SK-N-SH (cell line): ENCODE measurements around the gene PCDHB1. TPM values are rescaled to one million over a fixed set of nuclear protein-coding genes. Genes with fewer than 3 reads are reported as not detected.

Experiments used
- CTCF ChIA-PET: fragments of 300-600, 350-600 bp; formaldehyde crosslinking; extraction: SDS; loops from one replicate; lab custom pipeline; 2021; lab: Yijun Ruan, JAX
- POLR2A ChIA-PET: fragments of 350-600 bp; sonication (Branson Sonifier 250); formaldehyde crosslinking; extraction: SDS; loops from one replicate; lab custom pipeline; 2020; ENCODE audit warnings: antibody characterized with exemption, inconsistent platforms; lab: Yijun Ruan, JAX
- DNase-seq: peaks from one replicate; pipeline ENCODE4 v3.0.0; 2012
- H2AFZ ChIP-seq: fragments of 200-600 bp; sonication (generic); 2 replicates; pipeline ENCODE4 v1.8.1; 2016; ENCODE audit warnings: antibody characterized with exemption, mild to moderate bottlenecking, low read depth
- H3F3A ChIP-seq: fragments of 200-600 bp; sonication (generic); replicated peaks from 2 replicates; pipeline ENCODE3; 2016; ENCODE audit warnings: antibody characterized with exemption, mild to moderate bottlenecking; ENCODE audit not compliant: insufficient read depth
- H3K27ac ChIP-seq, 2 experiments: fragments of 200-500 bp in 1 of 2; fragments of 200-600 bp in 1 of 2; sonication (Bioruptor generic) in 1 of 2; sonication (generic), shearing (Covaris generic) in 1 of 2; 2 replicates each; pipeline versions ENCODE4 v1.5.1 to v1.6.1; 2014 to 2016; ENCODE audit warnings: low read depth in 2 of 2, inconsistent platforms in 1 of 2, low read length in 1 of 2, mild to moderate bottlenecking in 1 of 2, mixed read lengths in 1 of 2
- H3K27me3 ChIP-seq: fragments of 200-600 bp; sonication (generic), shearing (Covaris generic); 2 replicates; pipeline ENCODE4 v1.6.1; 2016; ENCODE audit warnings: mixed run types; ENCODE audit not compliant: insufficient read depth
- H3K36me3 ChIP-seq, 2 experiments: fragments of 200-500 bp in 1 of 2; fragments of 200-600 bp in 1 of 2; sonication (Bioruptor generic) in 1 of 2; sonication (generic) in 1 of 2; replicated peaks in 1 of 2; 2 replicates each; pipeline versions ENCODE3 to v1.5.1; 2014 to 2016; ENCODE audit warnings: low read length in 1 of 2, mild to moderate bottlenecking in 1 of 2; ENCODE audit not compliant: insufficient read depth in 2 of 2, control insufficient read depth in 1 of 2
- H3K4me1 ChIP-seq, 2 experiments: fragments of 200-500 bp in 1 of 2; fragments of 200-600 bp in 1 of 2; sonication (Bioruptor generic) in 1 of 2; sonication (generic), shearing (Covaris generic) in 1 of 2; 2 replicates each; pipeline versions ENCODE4 v1.5.1 to v1.6.1; 2014 to 2016; ENCODE audit warnings: low read depth in 1 of 2, low read length in 1 of 2, mixed run types in 1 of 2; ENCODE audit not compliant: insufficient read depth in 2 of 2, control insufficient read depth in 1 of 2
- H3K4me2 ChIP-seq: fragments of 200-600 bp; sonication (generic), shearing (Covaris generic); 2 replicates; pipeline ENCODE4 v1.6.1; 2017; ENCODE audit warnings: mixed run types
- H3K4me3 ChIP-seq, 2 experiments: fragments of 200-500 bp in 1 of 2; fragments of 200-600 bp in 1 of 2; sonication (Bioruptor generic) in 1 of 2; sonication (generic), shearing (Covaris generic) in 1 of 2; 2 replicates each; pipeline versions ENCODE4 v1.5.1 to v1.8.1; 2014 to 2016; ENCODE audit warnings: low read depth in 2 of 2, inconsistent platforms in 1 of 2, low read length in 1 of 2, mild to moderate bottlenecking in 1 of 2, mixed read lengths in 1 of 2, moderate library complexity in 1 of 2
- H3K79me2 ChIP-seq: fragments of 200-600 bp; sonication (generic); 2 replicates; pipeline ENCODE4 v1.8.1; 2017; ENCODE audit warnings: mild to moderate bottlenecking; ENCODE audit not compliant: insufficient read depth
- H3K9ac ChIP-seq: fragments of 200-600 bp; sonication (generic); 2 replicates; pipeline ENCODE4 v1.6.1; 2017; ENCODE audit warnings: mixed run types
- H3K9me2 ChIP-seq: fragments of 200-600 bp; sonication (generic); 2 replicates; pipeline ENCODE4 v1.6.1; 2017; ENCODE audit warnings: mixed run types
- H3K9me3 ChIP-seq: fragments of 200-600 bp; sonication (generic); 2 replicates; pipeline ENCODE4 v1.6.1; 2017; ENCODE audit warnings: mixed run types, mild to moderate bottlenecking, moderate library complexity
- H4K20me1 ChIP-seq: fragments of 200-600 bp; sonication (generic); 2 replicates; pipeline ENCODE4 v1.6.1; 2017; ENCODE audit warnings: mild to moderate bottlenecking, mixed run types; ENCODE audit not compliant: insufficient read depth
- EZH2phosphoT487 ChIP-seq: fragments of 200-600 bp; sonication (generic); IDR thresholded peaks from 2 replicates; pipeline ENCODE4 v1.6.1; 2017; ENCODE audit warnings: low read depth, mixed run types, mild to moderate bottlenecking, antibody characterized with exemption, moderate library complexity, borderline replicate concordance
- FOSL2 ChIP-seq: IDR thresholded peaks from 2 replicates; pipeline ENCODE4 v1.4.0; 2012; ENCODE audit warnings: low read depth, mild to moderate bottlenecking, moderate library complexity, borderline replicate concordance
- FOXM1 ChIP-seq: IDR thresholded peaks from 2 replicates; pipeline ENCODE4 v1.4.0; 2012; ENCODE audit warnings: low read depth, mild to moderate bottlenecking
- GABPA ChIP-seq: IDR thresholded peaks from 2 replicates; pipeline ENCODE4 v1.4.0; 2012; ENCODE audit warnings: low read depth, mild to moderate bottlenecking
- JUND ChIP-seq: IDR thresholded peaks from 2 replicates; pipeline ENCODE4 v1.4.0; 2012
- MXI1 ChIP-seq: IDR thresholded peaks from 2 replicates; pipeline ENCODE4 v1.6.1; 2012; ENCODE audit warnings: mild to moderate bottlenecking, low read depth, low read length, improper control_type of control experiment
- NFIC ChIP-seq: IDR thresholded peaks from 2 replicates; pipeline ENCODE4 v1.4.0; 2012; ENCODE audit warnings: borderline replicate concordance
- NRF1 ChIP-seq: IDR thresholded peaks from 2 replicates; pipeline ENCODE4 v1.6.1; 2012; ENCODE audit warnings: low read depth, mild to moderate bottlenecking, low read length
- POLR2AphosphoS5 ChIP-seq: IDR thresholded peaks from 2 replicates; pipeline ENCODE4 v1.6.1; 2012; ENCODE audit warnings: low read depth, low read length
- RAD21 ChIP-seq: IDR thresholded peaks from 2 replicates; pipeline ENCODE4 v1.6.1; 2012; ENCODE audit warnings: mild to moderate bottlenecking, low read length
- RCOR1 ChIP-seq: fragments of 150-350 bp; IDR thresholded peaks from 2 replicates; pipeline ENCODE4 v1.6.1; 2017; ENCODE audit warnings: antibody characterized with exemption, low read length
- RXRA ChIP-seq: IDR thresholded peaks from 2 replicates; pipeline ENCODE4 v1.4.0; 2012; ENCODE audit warnings: low read depth, mild to moderate bottlenecking, borderline replicate concordance
- SIN3A ChIP-seq: IDR thresholded peaks from 2 replicates; pipeline ENCODE4 v1.6.1; 2012; ENCODE audit warnings: low read depth, mild to moderate bottlenecking, low read length, moderate library complexity, borderline replicate concordance
- TAF1 ChIP-seq: IDR thresholded peaks from 2 replicates; pipeline ENCODE4 v1.6.1; 2012; ENCODE audit warnings: low read depth, mild to moderate bottlenecking, low read length, moderate library complexity, borderline replicate concordance
- TCF12 ChIP-seq: IDR thresholded peaks from 2 replicates; pipeline ENCODE4 v1.4.0; 2012
- YY1 ChIP-seq: IDR thresholded peaks from 2 replicates; pipeline ENCODE4 v1.4.0; 2012; ENCODE audit warnings: low read depth, mild to moderate bottlenecking
- WGBS: methylation state at CpG from one replicate; pipeline ENCODE4 v1.1.6; 2017; ENCODE audit warnings: low lambda C conversion rate; 5-methylcytosine and 5-hydroxymethylcytosine counted together
- polyA plus RNA-seq, 3 experiments: library from polyadenylated mRNA; depleted of rRNA; stranded (reverse); fragments of >200 nt; gene quantifications; 2 replicates each; pipeline ENCODE4 v1.2.3, GENCODE V29; 2012
- TF ChIP-seq, protein P1 (sequence below): IDR thresholded peaks from 2 replicates; pipeline ENCODE4 v1.4.0; 2012; ENCODE audit warnings: low read depth, borderline replicate concordance
- TF ChIP-seq, protein P2 (sequence below): IDR thresholded peaks from 2 replicates; pipeline ENCODE4 v1.4.0; 2012; ENCODE audit warnings: low read depth
- TF ChIP-seq, protein P3 (sequence below): IDR thresholded peaks from 2 replicates; pipeline ENCODE4; 2012
- TF ChIP-seq, protein P4 (sequence below): IDR thresholded peaks from 2 replicates; pipeline ENCODE4 v1.6.1; 2012; ENCODE audit warnings: mild to moderate bottlenecking, low read depth, low read length, moderate library complexity
- TF ChIP-seq, protein P5 (sequence below): fragments of 200-600 bp; sonication (generic); IDR thresholded peaks from 2 replicates; pipeline ENCODE4 v1.6.1; 2017; ENCODE audit warnings: antibody characterized with exemption, mild to moderate bottlenecking, moderate library complexity
- TF ChIP-seq, protein P6 (sequence below): fragments of 150-350 bp; IDR thresholded peaks from 2 replicates; pipeline ENCODE4 v1.6.1; 2017; ENCODE audit warnings: antibody characterized with exemption, low read length, low read depth, borderline replicate concordance
- TF ChIP-seq, protein P7 (sequence below): IDR thresholded peaks from 2 replicates; pipeline ENCODE4 v1.4.0; 2012; ENCODE audit warnings: low read depth, borderline replicate concordance

Gene PCDHB1
- polyA plus RNA-seq, 1 of the 3 experiments (the other 2 are of a cell fraction): not detected

DNA sequence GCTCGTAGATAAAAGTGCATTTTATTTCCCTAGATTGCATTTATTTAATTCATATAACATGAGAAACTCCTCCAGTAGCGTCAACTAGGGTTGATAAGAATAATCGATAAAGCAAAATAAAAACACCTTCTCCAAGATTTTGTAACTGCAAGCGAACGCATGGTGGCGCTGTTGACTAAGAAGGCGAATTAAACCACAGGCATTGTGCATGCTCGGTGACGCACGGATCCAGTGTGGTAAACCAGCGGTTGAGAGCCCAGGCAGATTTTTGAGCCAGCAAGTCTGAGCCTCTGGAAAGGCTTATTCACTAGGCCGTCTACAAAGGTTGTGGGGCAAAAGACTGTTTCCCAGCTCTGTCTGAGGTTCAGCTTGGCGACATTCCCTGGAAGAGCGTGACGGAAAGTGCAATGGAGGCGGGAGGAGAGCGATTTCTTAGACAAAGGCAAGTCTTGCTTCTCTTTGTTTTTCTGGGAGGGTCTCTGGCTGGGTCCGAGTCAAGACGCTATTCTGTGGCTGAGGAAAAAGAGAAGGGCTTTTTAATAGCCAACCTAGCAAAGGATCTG, 49.1 kb downstream of the PCDHB1 start, which contains the start of gene PCDHB3:
PCDHB3 (plus strand) TSS at position 231 of the 563 bp plus-strand sequence; CDS start at position 408, 177 bp downstream.
- DNase-seq: peak; percentile 79
- peak within 1 kb of the TSS; percentile 70 for H3K4me2 ChIP-seq
- no peaks in the 10 kb centered on the region for H3K4me1 ChIP-seq
- no peaks in the 10 kb centered on the region for H3K9me3 ChIP-seq
- H3K36me3 ChIP-seq: no peaks in the 10 kb centered on the region
- no peaks in the 10 kb centered on the region for H3F3A ChIP-seq
- H3K9me2 ChIP-seq: no peaks in the 10 kb centered on the region
- 31% methylated on average over 16 of the region's 19 CpGs for WGBS
- H3K27ac ChIP-seq: peak within 1 kb of the TSS in 1 of 2 experiments; percentile 20; a peak in 1 of 4 replicates
- H3K79me2 ChIP-seq: no peaks in the 10 kb centered on the region
- H2AFZ ChIP-seq: peak within 1 kb of the TSS; percentile 71; the same call in 1 of the 2 replicates
- peak within 1 kb of the TSS; percentile 46 to 51 for H3K4me3 ChIP-seq
- ChIA-PET POLR2A (interaction anchor here (1.0 kb wide), 1 partner anchor 464 kb away, joined by 3 read pairs; no protein-coding TSS in a partner anchor), CTCF (interaction anchor here (0.6 to 1.7 kb wide), 18 partner anchors 9 to 466 kb away, joined by 3 to 8 read pairs (median 4); partner anchors contain the start of genes PCDHA8 and PCDHB14)
- H3K9ac ChIP-seq: peak within 1 kb of the TSS; percentile 38; the same call in 1 of the 2 replicates
- no peaks in the 10 kb centered on the region for H3K27me3 ChIP-seq
- no peaks in the 10 kb centered on the region for H4K20me1 ChIP-seq
- TF ChIP-seq YY1 (no peak), GABPA (no peak), MXI1 (0 out of 2 replicates have a peak, but pooled peaks have one; percentile 55), FOXM1 (no peak), EZH2phosphoT487 (no peak), RXRA (no peak), RCOR1 (no peak), POLR2AphosphoS5 (no peak), NFIC (no peak), SIN3A (no peak), RAD21 (peak; percentile 67), JUND (no peak), TCF12 (no peak), NRF1 (no peak), TAF1 (no peak), FOSL2 (no peak)
- TF ChIP-seq, protein P1, sequence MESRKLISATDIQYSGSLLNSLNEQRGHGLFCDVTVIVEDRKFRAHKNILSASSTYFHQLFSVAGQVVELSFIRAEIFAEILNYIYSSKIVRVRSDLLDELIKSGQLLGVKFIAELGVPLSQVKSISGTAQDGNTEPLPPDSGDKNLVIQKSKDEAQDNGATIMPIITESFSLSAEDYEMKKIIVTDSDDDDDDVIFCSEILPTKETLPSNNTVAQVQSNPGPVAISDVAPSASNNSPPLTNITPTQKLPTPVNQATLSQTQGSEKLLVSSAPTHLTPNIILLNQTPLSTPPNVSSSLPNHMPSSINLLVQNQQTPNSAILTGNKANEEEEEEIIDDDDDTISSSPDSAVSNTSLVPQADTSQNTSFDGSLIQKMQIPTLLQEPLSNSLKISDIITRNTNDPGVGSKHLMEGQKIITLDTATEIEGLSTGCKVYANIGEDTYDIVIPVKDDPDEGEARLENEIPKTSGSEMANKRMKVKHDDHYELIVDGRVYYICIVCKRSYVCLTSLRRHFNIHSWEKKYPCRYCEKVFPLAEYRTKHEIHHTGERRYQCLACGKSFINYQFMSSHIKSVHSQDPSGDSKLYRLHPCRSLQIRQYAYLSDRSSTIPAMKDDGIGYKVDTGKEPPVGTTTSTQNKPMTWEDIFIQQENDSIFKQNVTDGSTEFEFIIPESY: no peak
- TF ChIP-seq, protein P2, sequence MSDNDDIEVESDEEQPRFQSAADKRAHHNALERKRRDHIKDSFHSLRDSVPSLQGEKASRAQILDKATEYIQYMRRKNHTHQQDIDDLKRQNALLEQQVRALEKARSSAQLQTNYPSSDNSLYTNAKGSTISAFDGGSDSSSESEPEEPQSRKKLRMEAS: no peak
- TF ChIP-seq, protein P3, sequence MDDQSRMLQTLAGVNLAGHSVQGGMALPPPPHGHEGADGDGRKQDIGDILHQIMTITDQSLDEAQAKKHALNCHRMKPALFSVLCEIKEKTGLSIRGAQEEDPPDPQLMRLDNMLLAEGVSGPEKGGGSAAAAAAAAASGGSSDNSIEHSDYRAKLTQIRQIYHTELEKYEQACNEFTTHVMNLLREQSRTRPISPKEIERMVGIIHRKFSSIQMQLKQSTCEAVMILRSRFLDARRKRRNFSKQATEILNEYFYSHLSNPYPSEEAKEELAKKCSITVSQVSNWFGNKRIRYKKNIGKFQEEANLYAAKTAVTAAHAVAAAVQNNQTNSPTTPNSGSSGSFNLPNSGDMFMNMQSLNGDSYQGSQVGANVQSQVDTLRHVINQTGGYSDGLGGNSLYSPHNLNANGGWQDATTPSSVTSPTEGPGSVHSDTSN: no peak
- TF ChIP-seq, protein P4, sequence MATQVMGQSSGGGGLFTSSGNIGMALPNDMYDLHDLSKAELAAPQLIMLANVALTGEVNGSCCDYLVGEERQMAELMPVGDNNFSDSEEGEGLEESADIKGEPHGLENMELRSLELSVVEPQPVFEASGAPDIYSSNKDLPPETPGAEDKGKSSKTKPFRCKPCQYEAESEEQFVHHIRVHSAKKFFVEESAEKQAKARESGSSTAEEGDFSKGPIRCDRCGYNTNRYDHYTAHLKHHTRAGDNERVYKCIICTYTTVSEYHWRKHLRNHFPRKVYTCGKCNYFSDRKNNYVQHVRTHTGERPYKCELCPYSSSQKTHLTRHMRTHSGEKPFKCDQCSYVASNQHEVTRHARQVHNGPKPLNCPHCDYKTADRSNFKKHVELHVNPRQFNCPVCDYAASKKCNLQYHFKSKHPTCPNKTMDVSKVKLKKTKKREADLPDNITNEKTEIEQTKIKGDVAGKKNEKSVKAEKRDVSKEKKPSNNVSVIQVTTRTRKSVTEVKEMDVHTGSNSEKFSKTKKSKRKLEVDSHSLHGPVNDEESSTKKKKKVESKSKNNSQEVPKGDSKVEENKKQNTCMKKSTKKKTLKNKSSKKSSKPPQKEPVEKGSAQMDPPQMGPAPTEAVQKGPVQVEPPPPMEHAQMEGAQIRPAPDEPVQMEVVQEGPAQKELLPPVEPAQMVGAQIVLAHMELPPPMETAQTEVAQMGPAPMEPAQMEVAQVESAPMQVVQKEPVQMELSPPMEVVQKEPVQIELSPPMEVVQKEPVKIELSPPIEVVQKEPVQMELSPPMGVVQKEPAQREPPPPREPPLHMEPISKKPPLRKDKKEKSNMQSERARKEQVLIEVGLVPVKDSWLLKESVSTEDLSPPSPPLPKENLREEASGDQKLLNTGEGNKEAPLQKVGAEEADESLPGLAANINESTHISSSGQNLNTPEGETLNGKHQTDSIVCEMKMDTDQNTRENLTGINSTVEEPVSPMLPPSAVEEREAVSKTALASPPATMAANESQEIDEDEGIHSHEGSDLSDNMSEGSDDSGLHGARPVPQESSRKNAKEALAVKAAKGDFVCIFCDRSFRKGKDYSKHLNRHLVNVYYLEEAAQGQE: no peak
- TF ChIP-seq, protein P5, sequence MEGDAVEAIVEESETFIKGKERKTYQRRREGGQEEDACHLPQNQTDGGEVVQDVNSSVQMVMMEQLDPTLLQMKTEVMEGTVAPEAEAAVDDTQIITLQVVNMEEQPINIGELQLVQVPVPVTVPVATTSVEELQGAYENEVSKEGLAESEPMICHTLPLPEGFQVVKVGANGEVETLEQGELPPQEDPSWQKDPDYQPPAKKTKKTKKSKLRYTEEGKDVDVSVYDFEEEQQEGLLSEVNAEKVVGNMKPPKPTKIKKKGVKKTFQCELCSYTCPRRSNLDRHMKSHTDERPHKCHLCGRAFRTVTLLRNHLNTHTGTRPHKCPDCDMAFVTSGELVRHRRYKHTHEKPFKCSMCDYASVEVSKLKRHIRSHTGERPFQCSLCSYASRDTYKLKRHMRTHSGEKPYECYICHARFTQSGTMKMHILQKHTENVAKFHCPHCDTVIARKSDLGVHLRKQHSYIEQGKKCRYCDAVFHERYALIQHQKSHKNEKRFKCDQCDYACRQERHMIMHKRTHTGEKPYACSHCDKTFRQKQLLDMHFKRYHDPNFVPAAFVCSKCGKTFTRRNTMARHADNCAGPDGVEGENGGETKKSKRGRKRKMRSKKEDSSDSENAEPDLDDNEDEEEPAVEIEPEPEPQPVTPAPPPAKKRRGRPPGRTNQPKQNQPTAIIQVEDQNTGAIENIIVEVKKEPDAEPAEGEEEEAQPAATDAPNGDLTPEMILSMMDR: peak; percentile 66
- TF ChIP-seq, protein P6, sequence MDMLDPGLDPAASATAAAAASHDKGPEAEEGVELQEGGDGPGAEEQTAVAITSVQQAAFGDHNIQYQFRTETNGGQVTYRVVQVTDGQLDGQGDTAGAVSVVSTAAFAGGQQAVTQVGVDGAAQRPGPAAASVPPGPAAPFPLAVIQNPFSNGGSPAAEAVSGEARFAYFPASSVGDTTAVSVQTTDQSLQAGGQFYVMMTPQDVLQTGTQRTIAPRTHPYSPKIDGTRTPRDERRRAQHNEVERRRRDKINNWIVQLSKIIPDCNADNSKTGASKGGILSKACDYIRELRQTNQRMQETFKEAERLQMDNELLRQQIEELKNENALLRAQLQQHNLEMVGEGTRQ: no peak
- TF ChIP-seq, protein P7, sequence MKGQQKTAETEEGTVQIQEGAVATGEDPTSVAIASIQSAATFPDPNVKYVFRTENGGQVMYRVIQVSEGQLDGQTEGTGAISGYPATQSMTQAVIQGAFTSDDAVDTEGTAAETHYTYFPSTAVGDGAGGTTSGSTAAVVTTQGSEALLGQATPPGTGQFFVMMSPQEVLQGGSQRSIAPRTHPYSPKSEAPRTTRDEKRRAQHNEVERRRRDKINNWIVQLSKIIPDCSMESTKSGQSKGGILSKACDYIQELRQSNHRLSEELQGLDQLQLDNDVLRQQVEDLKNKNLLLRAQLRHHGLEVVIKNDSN: no peak
